GM21717 (cell line): ENCODE results near the gene ORM1.

Experiments used
- ATAC-seq: cut with Tn5 transposase; IDR thresholded peaks from one replicate; pipeline ENCODE4 v1.9.1; 2021; ENCODE audit warnings: mild to moderate bottlenecking, moderate library complexity; ENCODE audit not compliant: unreplicated experiment

ORM1 gene

GRCh38 chr9:114287001-114287762 is 35.7 kb upstream of the ORM1 start:
- ATAC-seq, result no peak

- ATAC-seq, result no peak
Measured at GRCh38 chr9:114287763-114288192, 35.1 kb upstream of the ORM1 start.

DNA sequence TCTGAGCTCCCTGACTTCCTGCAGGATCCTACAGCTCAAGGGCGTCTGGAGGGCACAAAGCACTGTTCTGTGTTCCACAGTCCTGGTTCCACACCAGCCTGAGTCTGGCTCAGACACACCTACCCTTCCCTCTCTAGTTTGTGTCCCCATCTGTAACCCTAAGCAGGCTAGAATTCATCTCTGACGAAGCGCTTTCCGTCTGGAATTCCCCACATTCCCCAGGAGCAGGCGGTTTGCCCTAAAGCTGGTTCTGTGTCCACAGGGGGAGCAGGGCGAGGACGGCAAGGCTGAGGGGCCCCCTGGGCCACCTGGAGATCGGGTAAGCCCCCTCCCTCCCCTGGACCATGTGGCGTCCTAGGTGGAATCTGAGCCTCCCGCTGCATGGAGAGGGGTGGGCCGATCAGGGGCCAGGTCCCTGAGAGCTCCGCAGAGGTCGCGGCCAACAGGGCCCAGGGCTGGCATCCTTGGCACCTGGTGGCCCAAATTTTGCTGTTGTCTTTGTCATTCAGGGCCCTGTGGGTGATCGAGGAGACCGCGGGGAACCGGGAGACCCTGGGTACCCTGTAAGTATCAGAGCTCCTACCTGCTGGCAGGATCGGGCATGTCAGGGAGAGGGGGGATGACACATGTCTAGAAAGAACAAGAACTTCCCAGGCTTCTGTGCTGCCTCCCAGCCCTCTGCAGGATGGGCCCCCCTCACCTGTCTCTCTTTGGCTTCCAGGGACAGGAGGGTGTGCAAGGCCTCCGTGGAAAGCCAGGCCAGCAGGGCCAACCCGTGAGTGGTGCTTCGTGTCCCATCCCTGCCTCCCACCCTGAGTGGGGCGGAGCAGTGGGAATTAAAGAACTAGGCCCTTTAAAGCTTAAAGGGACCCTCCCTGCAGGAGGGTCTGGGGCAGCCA is 34.5 kb upstream of the ORM1 start:
- no peak for ATAC-seq

- no peak for ATAC-seq
Measured at GRCh38 chr9:114289106-114289505, 33.8 kb upstream of the ORM1 start.

DNA sequence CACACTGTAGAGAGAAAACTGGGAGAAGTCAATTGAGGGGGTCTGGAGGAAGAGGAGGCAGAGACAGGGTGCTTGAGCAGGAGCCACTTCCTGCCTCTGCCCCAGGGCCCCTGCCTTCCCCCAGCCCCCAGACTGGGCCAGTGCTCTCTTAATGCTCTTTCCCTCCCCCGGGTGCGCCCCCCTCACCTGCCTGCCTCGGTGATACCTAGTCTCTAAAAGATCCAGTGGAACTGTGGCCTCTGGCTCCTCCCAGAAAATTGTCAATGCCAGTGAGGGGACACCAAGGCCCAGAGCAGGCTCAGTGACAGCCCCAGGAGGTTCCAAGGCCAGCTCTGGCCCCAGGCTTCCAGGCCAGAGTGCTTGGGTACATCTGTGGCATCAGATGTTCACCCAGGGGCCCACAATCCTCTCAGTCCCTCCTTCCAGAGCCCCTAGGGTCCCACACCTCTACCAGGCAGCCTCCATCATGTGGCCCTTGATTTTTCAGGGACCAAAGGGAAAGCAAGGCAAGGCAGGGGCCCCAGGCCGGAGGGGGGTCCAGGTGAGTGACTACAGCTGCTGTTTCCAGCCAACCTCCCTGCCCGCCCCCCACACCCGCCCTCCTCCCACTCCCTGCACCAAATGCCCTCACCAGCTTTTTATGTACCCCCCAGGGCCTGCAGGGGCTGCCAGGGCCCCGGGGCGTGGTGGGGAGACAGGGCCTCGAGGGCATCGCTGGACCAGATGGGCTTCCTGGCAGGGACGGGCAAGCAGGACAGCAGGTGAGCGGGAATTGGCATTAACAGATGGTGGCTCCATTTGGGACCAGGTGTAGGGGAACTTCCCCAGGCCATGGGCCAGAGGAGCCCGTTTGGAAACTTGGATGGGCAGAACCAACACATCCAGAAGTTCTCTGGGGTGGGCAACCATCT is 33.1 kb upstream of the ORM1 start:
- no peak for ATAC-seq

DNA sequence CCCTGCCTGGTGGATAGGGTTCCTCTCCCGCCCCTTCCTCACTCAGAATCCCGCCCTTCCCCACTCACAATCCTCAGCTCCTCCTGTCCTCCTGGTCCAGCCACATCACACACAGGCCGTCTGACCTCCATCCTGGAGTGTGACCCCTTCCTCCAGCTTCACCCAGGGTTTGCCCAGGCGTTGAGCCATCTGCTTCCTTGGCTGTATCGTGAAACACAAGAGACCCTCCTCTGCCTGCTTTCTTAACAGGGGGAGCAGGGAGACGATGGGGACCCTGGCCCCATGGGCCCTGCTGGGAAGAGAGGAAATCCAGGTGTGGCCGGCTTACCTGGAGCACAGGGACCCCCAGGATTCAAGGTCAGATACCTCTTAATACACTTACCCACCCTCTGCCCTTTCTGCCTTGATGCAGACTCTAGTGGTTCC is 32.3 kb upstream of the ORM1 start:
- ATAC-seq, result no peak

GRCh38 chr9:114291064-114291474 is 31.8 kb upstream of the ORM1 start:
- no peak for ATAC-seq

GRCh38 chr9:114291886-114292590 is 30.9 kb upstream of the ORM1 start:
- ATAC-seq, result no peak

DNA sequence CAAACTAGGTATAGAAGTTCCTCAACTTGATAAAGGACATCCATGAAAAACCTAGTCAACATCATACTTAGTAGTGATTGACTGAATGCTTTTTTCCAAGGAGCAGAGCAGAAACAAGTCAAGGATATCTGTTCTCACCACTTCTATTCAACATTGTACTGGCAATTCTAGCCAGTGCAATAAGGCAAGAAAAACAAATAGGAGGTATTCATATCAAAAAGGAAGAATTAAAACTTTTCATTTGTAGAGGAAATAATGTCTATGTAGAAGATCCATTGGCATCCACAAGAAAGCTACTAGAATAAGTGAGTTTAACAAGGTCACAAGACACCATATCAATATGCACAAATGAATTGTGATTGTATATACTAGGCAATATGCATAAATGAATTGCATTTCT is 28.2 kb upstream of the ORM1 start:
- ATAC-seq, result no peak

DNA sequence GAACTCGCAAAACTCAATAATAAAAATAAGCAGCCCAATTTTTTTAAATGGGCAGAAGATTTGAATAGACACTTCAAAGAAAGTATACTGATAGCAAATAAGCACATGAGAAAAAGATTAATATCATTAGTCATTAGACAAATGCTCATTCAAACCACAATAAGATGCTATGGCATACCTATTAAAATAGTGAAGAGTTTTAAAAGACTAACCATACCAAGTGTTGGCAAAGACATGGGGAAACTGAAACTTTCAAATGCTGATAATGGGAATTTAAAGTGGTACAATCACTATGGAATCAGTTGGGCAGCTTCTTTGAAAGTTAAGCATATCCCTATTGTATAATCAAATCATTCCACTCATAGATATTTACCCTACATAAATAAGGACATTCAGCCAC is 26.6 kb upstream of the ORM1 start:
- no peak for ATAC-seq

DNA sequence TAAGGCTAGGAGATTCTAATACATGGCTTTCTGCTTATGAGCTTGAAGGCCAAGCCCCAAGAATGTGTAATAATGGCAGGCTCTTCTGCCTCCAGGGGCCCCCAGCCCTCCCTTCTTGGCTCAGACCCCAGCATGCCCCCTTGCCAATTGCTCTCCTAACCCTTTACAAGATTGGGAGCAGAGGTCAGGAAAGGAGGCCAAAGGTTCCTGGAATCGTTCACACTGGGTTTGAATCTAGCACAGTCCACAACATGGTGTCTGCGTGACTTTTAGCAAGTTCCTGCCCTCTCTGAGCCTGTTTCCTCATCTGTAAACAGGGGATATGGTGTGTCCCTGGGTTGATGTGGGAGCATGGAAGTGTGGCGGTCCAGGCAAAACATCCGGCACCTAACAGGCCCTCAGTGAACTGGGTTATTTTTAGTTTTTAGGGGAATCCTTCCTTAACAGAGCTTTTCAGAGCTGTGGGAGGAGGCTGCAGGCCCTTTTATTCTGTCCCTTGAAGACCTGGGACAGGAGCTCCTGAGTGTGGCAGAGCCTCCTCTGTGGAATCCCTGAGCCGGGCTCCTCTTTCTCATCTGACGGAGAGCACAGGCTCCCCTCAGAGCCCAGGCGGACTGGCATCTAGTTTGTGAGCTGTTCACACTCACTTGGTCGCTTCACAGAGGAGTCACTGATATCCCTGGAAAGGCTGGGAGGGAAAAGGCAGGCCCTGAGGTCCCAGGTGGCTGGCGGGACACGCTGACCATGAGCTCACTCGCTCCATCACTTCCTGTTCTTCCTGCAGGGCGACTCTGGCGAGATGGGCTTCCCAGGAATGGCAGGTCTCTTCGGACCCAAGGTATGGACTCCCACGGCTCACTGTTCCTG is 23.4 kb upstream of the ORM1 start:
- ATAC-seq, result no peak

DNA sequence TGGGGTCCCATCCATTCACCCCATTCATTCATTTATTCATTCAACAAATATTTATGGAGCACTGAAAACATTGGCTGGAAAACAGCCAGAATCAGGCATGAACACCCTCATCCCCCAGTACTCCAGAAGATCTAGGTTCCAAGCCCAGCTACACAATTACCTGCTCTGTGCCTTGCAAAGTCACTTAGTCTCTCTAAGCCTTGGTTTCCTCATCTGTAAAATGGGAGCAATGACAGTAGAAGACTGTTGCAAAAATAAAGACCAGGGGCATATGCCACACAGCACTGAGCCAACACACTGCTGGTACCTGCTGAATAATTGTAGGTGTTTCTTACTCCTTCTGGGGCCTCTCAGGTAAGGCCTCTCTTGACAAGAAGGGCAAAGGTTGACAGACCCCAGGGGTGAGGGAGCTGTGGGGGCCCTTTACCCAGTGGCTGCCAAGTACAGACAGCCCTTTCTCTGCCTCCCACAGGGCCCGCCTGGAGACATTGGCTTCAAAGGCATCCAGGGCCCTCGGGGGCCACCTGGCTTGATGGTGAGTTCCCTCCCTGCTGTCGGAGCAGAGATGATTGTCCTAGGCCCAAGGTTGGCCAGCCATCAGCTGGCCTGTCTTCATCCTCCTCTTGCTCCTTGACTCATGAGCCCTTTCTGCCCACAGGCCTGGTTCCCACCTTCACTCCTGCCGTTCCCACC is 22.6 kb upstream of the ORM1 start:
- ATAC-seq, result no peak

GRCh38 chr9:114300846-114301797 is 21.8 kb upstream of the ORM1 start:
- no peak for ATAC-seq

DNA sequence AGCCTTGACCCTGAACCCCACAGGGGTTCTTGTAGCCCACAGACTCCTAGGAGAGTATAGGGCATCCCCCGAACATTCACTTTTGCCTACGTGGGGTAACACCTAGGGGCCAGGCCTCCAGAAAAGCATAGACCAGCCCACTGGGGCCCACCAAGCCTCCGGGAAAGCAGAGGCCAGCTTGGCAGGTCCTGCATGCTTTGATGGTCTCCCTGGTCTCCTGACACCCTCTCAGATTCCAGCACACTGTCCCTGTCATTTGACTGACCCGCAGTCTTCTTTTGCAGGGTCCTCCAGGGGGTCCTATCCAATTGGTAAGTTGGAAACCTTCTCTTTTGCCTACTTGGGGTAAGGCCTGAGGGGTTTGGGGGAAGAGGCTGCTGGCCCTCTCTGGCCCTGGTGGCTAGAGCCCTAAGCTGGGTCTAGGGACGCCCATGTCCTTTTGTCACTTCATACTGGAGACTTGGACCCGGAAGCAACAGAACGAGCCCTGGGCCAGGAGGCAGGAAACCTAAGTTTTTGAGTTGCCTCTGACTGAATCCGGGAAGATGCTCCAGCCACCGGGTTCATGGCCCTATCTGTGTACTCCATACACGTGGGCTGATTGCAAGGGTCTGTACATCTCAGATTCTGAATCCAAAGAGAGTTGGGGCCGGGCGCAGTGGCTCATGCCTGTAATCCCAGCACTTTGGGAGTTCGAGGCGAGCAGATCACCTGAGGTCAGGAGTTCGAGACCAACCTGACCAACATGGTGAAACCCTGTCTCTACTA is 20.9 kb upstream of the ORM1 start:
- ATAC-seq, result no peak

DNA sequence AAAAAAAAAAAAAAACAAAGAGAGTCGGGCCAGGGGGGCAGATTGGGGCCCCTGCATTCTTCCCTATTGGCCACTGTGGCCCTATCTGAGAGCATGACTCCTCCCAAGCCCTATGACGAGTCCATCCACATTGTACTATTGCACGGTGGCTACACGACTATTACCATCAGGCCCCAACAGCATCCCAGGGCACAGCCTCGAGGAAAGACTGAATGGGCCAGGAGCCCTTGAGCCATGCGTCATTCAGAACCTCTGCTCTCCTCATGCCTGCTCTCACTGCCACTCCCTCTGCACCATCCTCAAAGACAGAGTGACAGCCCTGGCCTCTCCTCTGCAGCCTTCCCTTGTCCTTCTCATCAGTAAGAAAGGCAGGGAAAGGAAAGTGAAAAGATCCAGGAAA is 20.2 kb upstream of the ORM1 start:
- ATAC-seq, result no peak

DNA sequence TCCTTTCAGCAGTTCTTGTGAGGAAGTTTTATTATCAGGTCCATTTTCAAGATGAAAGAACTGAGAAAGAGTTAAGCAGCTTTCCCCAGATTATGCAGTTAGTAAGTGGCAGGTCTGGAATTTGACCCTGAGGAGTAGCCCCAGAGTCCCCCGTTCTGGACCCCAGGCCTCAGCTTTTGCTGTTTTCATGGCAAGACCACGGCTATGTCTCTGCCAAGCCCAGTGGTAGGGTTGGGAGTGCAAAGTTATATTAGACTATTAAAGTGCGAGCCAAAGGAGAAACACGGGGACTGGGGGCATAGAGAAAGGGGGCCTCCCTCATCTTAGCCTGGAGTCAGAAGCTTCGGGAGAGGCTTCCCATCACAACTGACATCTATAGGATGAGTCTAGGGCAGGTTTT is 19.3 kb upstream of the ORM1 start:
- no peak for ATAC-seq

- ATAC-seq, result no peak
Measured at GRCh38 chr9:114303977-114304376, 18.9 kb upstream of the ORM1 start.
